A673 (cell line): Measurements from ENCODE around the gene SIN3B. TPM values are rescaled to one million over a fixed set of nuclear protein-coding genes. Genes with fewer than 3 reads are reported as not detected.

ENCODE experiments used
- BruUV-seq: library from RNA; stranded (reverse); fragments of 400-500 nt; replicated peaks from 2 replicates; lab custom pipeline; 2021; lab: Mats Ljungman, UMichigan
- CTCF ChIA-PET: fragments of 300-600 bp; sonication (Branson Sonifier 250); formaldehyde crosslinking; loops from one replicate; lab custom pipeline; 2022; ENCODE audit warnings: antibody characterized with exemption; lab: Charles Lee
- POLR2A ChIA-PET: fragments of 300-600 bp; sonication (Branson Sonifier 250); formaldehyde crosslinking; loops from one replicate; lab custom pipeline; 2022; ENCODE audit warnings: antibody characterized with exemption; ENCODE audit not compliant: low non-redundant PET; lab: Charles Lee
- DNase-seq: peaks from one replicate; pipeline ENCODE4 v3.0.0-alpha.2; 2015; ENCODE audit warnings: low spot score
- H3K27ac ChIP-seq: fragments of 200-600 bp; sonication (generic); 2 replicates; pipeline ENCODE4 v1.5.1; 2016; ENCODE audit warnings: mixed run types, low read depth, mild to moderate bottlenecking, mixed read lengths, antibody characterized with exemption, low read length; ENCODE audit not compliant: poor library complexity, severe bottlenecking
- H3K27me3 ChIP-seq: fragments of 200-600 bp; sonication (generic); replicated peaks from 2 replicates; pipeline ENCODE4 v1.6.1; 2017; ENCODE audit warnings: mixed run types, low read depth, mild to moderate bottlenecking, mixed read lengths, antibody characterized with exemption, low read length; ENCODE audit not compliant: insufficient read depth, poor library complexity
- H3K36me3 ChIP-seq: fragments of 200-600 bp; sonication (generic); 2 replicates; pipeline ENCODE4 v1.6.1; 2016; ENCODE audit warnings: mixed run types, mild to moderate bottlenecking, mixed read lengths, antibody characterized with exemption, low read length; ENCODE audit not compliant: insufficient read depth, poor library complexity, severe bottlenecking
- H3K4me1 ChIP-seq: fragments of 200-600 bp; sonication (generic); 2 replicates; pipeline ENCODE4 v1.6.1; 2017; ENCODE audit warnings: mixed run types, mild to moderate bottlenecking, mixed read lengths, antibody characterized with exemption, low read length; ENCODE audit not compliant: insufficient read depth, poor library complexity, severe bottlenecking
- H3K4me3 ChIP-seq: fragments of 200-600 bp; sonication (generic); 2 replicates; pipeline ENCODE4 v1.5.1; 2016; ENCODE audit warnings: low read depth, mixed run types, mild to moderate bottlenecking, mixed read lengths, low read length; ENCODE audit not compliant: poor library complexity, severe bottlenecking
- H3K9me3 ChIP-seq: fragments of 200-600 bp; sonication (generic); 2 replicates; pipeline ENCODE4 v1.6.1; 2016; ENCODE audit warnings: mixed run types, low read depth, mild to moderate bottlenecking, mixed read lengths, antibody characterized with exemption, low read length; ENCODE audit not compliant: poor library complexity, severe bottlenecking
- EZH2 ChIP-seq: fragments of 200-600 bp; sonication (generic); IDR thresholded peaks from 2 replicates; pipeline ENCODE4 v1.6.1; 2017; ENCODE audit warnings: borderline replicate concordance, low read depth, mild to moderate bottlenecking, mixed read lengths, antibody characterized with exemption, low read length; ENCODE audit not compliant: poor library complexity, severe bottlenecking
- intact Hi-C: fragments of 100-400 bp; cut with micrococcal nuclease; formaldehyde crosslinking; loops from one replicate; pipeline ENCODE4 v1.10.0; 2022; ENCODE audit not compliant: unreplicated experiment
- total RNA-seq: library from RNA; stranded (reverse); gene quantifications from 2 replicates; pipeline ENCODE4 v1.2.3, GENCODE V29; 2021
- TF ChIP-seq, protein P1 (sequence below): fragments of 300-800, 200-600 bp; sonication (generic); conservative IDR thresholded peaks from 2 replicates; pipeline ENCODE4 v1.5.1; 2017; ENCODE audit warnings: low read depth, mild to moderate bottlenecking, antibody characterized with exemption, low read length, moderate library complexity, mixed read lengths

SIN3B gene
- total RNA-seq, 1 experiment from 2014 or later = 76.7 TPM

DNA sequence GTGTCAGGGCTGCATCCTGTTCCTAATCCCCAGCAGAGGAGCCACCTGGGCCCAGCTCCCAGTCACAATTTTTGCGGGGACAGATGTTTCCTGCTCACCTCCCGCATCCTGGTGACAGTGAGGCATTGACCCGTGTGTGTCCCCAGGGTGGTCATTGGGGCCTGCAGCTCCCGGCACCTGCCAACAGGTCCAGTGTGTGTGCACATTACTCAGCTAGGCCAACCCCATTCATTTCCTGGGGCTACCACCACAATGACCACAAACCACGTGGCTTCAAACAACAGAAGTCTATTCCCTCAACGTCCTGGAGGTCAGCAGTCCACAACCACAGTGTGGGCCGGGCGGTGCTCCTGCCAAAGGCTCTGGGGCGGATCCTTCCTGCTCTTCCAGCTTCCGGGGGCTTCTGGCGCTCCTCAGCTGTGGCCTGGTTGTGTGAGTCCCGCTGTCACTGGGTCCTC is 47.7 kb downstream of the SIN3B start:
- ChIA-PET POLR2A (no interaction called here), CTCF (no interaction called here)
- TF ChIP-seq, protein P1, sequence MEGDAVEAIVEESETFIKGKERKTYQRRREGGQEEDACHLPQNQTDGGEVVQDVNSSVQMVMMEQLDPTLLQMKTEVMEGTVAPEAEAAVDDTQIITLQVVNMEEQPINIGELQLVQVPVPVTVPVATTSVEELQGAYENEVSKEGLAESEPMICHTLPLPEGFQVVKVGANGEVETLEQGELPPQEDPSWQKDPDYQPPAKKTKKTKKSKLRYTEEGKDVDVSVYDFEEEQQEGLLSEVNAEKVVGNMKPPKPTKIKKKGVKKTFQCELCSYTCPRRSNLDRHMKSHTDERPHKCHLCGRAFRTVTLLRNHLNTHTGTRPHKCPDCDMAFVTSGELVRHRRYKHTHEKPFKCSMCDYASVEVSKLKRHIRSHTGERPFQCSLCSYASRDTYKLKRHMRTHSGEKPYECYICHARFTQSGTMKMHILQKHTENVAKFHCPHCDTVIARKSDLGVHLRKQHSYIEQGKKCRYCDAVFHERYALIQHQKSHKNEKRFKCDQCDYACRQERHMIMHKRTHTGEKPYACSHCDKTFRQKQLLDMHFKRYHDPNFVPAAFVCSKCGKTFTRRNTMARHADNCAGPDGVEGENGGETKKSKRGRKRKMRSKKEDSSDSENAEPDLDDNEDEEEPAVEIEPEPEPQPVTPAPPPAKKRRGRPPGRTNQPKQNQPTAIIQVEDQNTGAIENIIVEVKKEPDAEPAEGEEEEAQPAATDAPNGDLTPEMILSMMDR = no peak
- no peak for TF ChIP-seq EZH2
- Histone ChIP-seq H3K36me3 (peaks cover 48% of the 10 kb centered on the region), H3K27ac (no peak overlapping the region), H3K27me3 (no peaks in the 10 kb centered on the region), H3K4me3 (no peak overlapping the region), H3K9me3 (peaks cover 8% of the 10 kb centered on the region), H3K4me1 (no peaks in the 10 kb centered on the region)
- DNase-seq = no peak
- BruUV-seq = no TSS peak
- intact Hi-C loops = no loop called here

DNA sequence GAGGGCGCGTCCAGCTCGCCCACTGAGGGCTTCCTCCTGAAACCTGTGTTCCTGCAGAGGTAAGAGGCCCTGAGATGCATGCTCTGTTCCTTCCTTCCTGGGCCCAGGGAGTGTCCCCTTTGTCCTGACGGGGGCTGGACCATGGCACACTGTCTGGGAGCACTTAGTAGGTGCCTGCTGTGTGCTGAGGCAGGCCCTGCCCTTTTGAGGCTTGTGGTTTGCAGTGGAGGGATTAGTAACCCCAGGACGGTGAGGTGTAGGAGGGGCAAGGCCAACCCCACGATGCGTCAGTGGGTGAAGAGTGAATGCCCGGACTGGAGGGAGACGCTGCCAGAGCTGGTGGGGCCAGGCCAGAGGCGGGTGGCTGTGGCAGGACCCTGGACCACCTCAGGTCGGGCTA is 48.4 kb downstream of the SIN3B start:
- peaks cover 12% of the 10 kb centered on the region for H3K9me3 ChIP-seq
- no peak overlapping the region for H3K4me3 ChIP-seq
- BruUV-seq = no TSS peak
- peaks cover 47% of the 10 kb centered on the region for H3K36me3 ChIP-seq
- ChIA-PET CTCF (no interaction called here), POLR2A (no interaction called here)
- H3K4me1 ChIP-seq = no peaks in the 10 kb centered on the region
- intact Hi-C loops = no loop called here
- H3K27me3 ChIP-seq = no peaks in the 10 kb centered on the region
- DNase-seq = no peak
- TF ChIP-seq EZH2 = no peak
- TF ChIP-seq, protein P1 = no peak
- H3K27ac ChIP-seq = no peak overlapping the region

DNA sequence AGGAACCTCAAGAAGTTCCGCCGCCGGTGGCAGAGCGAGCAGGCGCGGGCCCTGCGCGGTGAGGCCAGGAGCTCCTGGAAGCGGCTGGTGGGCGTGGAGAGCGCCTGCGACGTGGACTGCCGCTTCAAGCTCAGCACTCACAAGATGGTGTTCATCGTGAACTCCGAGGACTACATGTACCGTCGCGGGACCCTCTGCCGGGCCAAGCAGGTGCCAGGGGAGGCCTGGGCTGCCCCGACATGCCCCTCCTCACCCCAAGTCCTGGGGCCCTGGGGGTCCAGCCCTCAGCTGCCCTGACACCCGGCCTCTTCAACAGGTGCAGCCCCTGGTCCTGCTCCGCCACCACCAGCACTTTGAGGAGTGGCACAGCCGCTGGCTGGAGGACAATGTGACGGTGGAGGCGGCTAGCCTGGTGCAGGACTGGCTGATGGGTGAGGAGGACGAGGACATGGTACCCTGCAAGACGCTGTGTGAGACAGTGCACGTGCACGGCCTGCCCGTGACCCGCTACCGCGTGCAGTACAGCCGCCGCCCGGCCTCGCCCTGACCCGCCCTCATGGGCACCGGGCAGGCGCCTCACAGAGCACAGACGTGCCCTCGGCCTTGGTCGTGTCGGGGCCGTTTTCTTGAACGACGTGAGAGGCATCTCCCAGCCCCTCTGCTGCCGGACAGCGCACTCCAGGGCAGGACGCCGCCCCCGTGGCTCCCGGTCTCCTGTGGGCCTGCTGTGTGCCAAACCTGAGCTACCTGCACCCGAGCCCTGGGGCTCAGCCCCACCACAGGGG is 49.2 kb downstream of the SIN3B start:
- CTCF ChIA-PET = no interaction called here

More for the DNA sequence above, 49.2 kb downstream of the SIN3B start:
- Histone ChIP-seq H3K4me1 (no peaks in the 10 kb centered on the region), H3K36me3 (peaks cover 39% of the 10 kb centered on the region), H3K27me3 (no peaks in the 10 kb centered on the region), H3K4me3 (no peak overlapping the region), H3K9me3 (peaks cover 19% of the 10 kb centered on the region), H3K27ac (no peak overlapping the region)
- POLR2A ChIA-PET = no interaction called here
- no peak for DNase-seq
- BruUV-seq = no TSS peak
- intact Hi-C loops = no loop called here
- TF ChIP-seq, protein P1 = no peak
- no peak for TF ChIP-seq EZH2
